Smooth muscle cell (in vitro differentiated cells): ENCODE results near the gene TTC7B. TPM values are rescaled to one million over a fixed set of nuclear protein-coding genes. Genes with fewer than 3 reads are reported as not detected.

Experiments
- DNase-seq: peaks from one replicate; lab custom pipeline; 2025; ENCODE audit not compliant: unreplicated experiment; lab: John Stamatoyannopoulos, UW
- H2AFZ ChIP-seq: fragments of 200-600 bp; sonication (generic); 2 replicates; pipeline ENCODE4 v1.6.0; 2016; ENCODE audit warnings: antibody characterized with exemption, low read depth, mild to moderate bottlenecking
- H3F3A ChIP-seq: fragments of 200-600 bp; sonication (generic); 2 replicates; pipeline ENCODE4 v1.6.0; 2017; ENCODE audit warnings: antibody characterized with exemption, low read depth
- H3K27ac ChIP-seq: fragments of 200-600 bp; sonication (generic); 2 replicates; pipeline ENCODE4 v1.5.1; 2016; ENCODE audit warnings: low read depth, mild to moderate bottlenecking
- H3K27me3 ChIP-seq: fragments of 200-600 bp; sonication (generic); 2 replicates; pipeline ENCODE4 v1.6.1; 2016; ENCODE audit warnings: low read depth, mild to moderate bottlenecking
- H3K36me3 ChIP-seq: fragments of 200-600 bp; sonication (generic); 2 replicates; pipeline ENCODE4 v1.5.1; 2016; ENCODE audit warnings: low read depth
- H3K4me1 ChIP-seq: fragments of 200-600 bp; sonication (generic); 2 replicates; pipeline ENCODE4 v1.5.1; 2016; ENCODE audit warnings: low read depth
- H3K4me2 ChIP-seq: fragments of 200-600 bp; sonication (generic); 2 replicates; pipeline ENCODE4 v1.6.0; 2016; ENCODE audit warnings: mild to moderate bottlenecking
- H3K4me3 ChIP-seq: fragments of 200-600 bp; sonication (generic); 2 replicates; pipeline ENCODE4 v1.5.1; 2016; ENCODE audit warnings: mild to moderate bottlenecking
- H3K79me2 ChIP-seq: fragments of 200-600 bp; sonication (generic); 2 replicates; pipeline ENCODE4 v1.6.0; 2016; ENCODE audit warnings: low read depth, mild to moderate bottlenecking
- H3K9ac ChIP-seq: fragments of 200-600 bp; sonication (generic); 2 replicates; pipeline ENCODE4 v1.6.0; 2016; ENCODE audit warnings: low read depth
- H3K9me3 ChIP-seq: fragments of 200-600 bp; sonication (generic); replicated peaks from 2 replicates; pipeline ENCODE4 v1.5.1; 2016; ENCODE audit warnings: low read depth
- H4K20me1 ChIP-seq: fragments of 200-600 bp; sonication (generic); 2 replicates; pipeline ENCODE4 v1.6.0; 2016; ENCODE audit warnings: low read depth
- WGBS: methylation state at CpG from one replicate; pipeline ENCODE4 v1.1.7; 2016; ENCODE audit warnings: low lambda C conversion rate; 5-methylcytosine and 5-hydroxymethylcytosine counted together
- polyA plus RNA-seq: library from polyadenylated mRNA; unstranded; fragments of >200 nt; fragmentation: Nextera tagmentation; extraction: Ambion mirVana; gene quantifications from 2 replicates; pipeline ENCODE4 v1.2.1, GENCODE V29; 2016
- total RNA-seq: library from RNA; depleted of rRNA; stranded (reverse); fragments of >200 nt; gene quantifications from 2 replicates; pipeline ENCODE4 v1.2.3, GENCODE V29; 2014
- TF ChIP-seq, protein P1 (sequence below): fragments of 200-600 bp; sonication (generic); IDR thresholded peaks from 2 replicates; pipeline ENCODE4 v1.5.1; 2017; ENCODE audit warnings: borderline replicate concordance, mild to moderate bottlenecking, antibody characterized with exemption; ENCODE audit not compliant: insufficient read depth, poor library complexity, severe bottlenecking

Gene TTC7B
- total and polyA plus RNA-seq, 2 experiments from 2014 or later, result 22.1 to 54.1 TPM

DNA sequence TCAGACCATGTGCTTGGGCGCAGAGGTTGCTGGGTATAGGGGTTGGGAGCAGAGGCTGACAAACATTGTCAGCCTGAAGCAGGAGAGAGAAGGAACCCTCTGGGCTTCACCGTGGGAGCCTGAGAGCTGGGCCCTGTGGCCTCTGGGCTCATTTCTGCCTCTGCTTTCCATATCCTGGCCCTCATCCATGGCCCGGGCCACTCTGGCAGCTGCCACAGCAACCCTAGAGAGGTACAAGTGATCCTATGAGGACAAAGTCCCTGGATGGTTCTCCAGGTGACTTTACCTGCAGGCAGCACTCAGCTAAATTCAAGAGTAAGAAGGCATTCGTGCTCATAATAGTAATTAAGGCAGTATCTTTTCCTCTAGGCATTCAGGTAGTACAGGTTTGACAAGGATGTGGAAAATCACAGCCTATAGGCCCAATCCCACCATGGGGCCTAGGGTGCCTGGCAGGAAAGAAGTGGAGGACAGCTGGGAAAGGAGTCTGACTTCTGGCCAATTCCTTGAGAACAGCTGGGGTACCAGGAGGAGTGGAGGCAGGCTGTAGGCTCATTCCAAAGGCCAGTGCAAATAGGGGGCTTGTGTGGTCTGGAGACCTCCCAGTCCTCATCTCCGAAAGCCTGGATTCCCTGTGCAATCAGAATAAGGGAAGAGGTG is 3.6 kb upstream of the TTC7B start:
- H2AFZ ChIP-seq, result no peak overlapping the region
- peaks cover 4% of the 10 kb centered on the region for H3K9me3 ChIP-seq
- H3K4me3 ChIP-seq, result no peak overlapping the region
- H3K36me3 ChIP-seq, result no peaks in the 10 kb centered on the region
- no peaks in the 10 kb centered on the region for H3K27me3 ChIP-seq
- no peak overlapping the region for H3K9ac ChIP-seq
- TF ChIP-seq, protein P1, sequence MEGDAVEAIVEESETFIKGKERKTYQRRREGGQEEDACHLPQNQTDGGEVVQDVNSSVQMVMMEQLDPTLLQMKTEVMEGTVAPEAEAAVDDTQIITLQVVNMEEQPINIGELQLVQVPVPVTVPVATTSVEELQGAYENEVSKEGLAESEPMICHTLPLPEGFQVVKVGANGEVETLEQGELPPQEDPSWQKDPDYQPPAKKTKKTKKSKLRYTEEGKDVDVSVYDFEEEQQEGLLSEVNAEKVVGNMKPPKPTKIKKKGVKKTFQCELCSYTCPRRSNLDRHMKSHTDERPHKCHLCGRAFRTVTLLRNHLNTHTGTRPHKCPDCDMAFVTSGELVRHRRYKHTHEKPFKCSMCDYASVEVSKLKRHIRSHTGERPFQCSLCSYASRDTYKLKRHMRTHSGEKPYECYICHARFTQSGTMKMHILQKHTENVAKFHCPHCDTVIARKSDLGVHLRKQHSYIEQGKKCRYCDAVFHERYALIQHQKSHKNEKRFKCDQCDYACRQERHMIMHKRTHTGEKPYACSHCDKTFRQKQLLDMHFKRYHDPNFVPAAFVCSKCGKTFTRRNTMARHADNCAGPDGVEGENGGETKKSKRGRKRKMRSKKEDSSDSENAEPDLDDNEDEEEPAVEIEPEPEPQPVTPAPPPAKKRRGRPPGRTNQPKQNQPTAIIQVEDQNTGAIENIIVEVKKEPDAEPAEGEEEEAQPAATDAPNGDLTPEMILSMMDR, result no peak
- H3K27ac ChIP-seq, result no peak overlapping the region
- H3K4me1 ChIP-seq, result peaks cover 5% of the 10 kb centered on the region
- WGBS, result 82% methylated on average over 5 of the region's 5 CpGs
- H3K79me2 ChIP-seq, result peaks cover 3% of the 10 kb centered on the region
- H3F3A ChIP-seq, result no peaks in the 10 kb centered on the region
- H3K4me2 ChIP-seq, result no peak overlapping the region
- DNase-seq, result no peak
- H4K20me1 ChIP-seq, result no peaks in the 10 kb centered on the region

DNA sequence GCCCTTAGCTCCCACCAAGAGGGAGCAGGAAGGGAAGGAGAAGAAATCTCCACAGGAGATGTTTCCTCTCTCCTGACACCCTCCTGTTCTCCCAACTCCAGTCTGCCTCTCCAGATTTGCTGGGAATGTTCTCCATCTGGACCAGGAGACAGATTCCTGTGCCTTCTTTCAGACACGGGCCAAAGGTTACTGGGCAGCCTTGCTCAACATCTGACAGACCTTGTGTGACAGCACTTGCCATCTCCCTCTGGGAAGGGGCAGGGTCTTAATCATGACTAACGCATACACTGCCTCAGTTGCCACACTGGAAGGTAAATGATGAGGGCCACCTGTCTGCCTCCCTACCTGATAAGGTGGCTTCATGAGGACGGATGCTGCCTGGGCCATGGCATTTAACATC is 2.5 kb upstream of the TTC7B start:
- Histone ChIP-seq H3F3A (no peaks in the 10 kb centered on the region), H3K9me3 (no peaks in the 10 kb centered on the region), H3K4me1 (peaks cover 5% of the 10 kb centered on the region), H3K36me3 (no peaks in the 10 kb centered on the region), H3K4me2 (no peak overlapping the region), H4K20me1 (peaks cover 8% of the 10 kb centered on the region), H3K79me2 (peaks cover 11% of the 10 kb centered on the region), H3K4me3 (no peak overlapping the region), H3K27ac (no peak overlapping the region), H3K9ac (no peak overlapping the region), H3K27me3 (no peaks in the 10 kb centered on the region), H2AFZ (no peak overlapping the region)
- 96% methylated on average over 3 of the region's 3 CpGs for WGBS
- TF ChIP-seq, protein P1, result no peak
- DNase-seq, result no peak

DNA sequence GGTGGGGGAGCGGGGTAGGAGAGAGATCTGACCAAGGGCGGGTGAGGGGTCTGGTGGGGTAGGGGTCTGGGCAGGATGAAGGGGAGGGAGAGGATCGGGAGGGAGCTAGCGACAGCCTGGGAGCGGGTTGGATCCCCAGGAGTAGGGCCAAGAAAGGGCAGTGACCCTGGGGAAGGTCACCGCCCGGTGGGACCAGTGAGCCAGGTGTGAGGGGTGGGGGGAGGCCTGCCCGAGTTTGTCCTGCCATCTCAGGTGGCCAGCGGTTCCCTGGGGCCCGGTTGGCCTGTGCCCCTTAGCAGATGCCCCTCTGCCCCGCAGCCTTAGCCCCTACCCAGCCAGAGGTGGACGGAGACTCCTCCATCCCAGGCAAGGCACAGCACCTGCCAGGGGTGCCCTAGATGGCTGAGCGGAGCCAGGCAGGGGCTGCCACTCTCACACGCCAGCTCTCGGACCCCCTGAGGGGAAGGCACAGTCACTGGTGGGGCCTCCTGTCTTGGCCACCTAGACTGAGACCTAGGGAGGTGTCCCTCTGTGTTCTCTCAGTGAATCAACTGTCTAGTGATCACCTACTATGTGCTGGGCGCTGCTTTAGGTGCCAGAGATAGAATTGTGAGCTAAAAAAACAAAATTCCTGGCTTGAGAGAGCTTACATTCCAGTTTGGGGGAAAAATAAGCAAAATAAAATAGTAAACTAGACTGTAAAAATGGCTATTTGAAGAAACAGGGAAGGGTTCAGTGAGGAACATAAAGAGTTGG is 629 bp upstream of the TTC7B start:
- H3K9ac ChIP-seq, result no peak overlapping the region

More for the DNA sequence above, 629 bp upstream of the TTC7B start:
- Histone ChIP-seq H3K79me2 (peaks cover 22% of the 10 kb centered on the region), H3K36me3 (no peaks in the 10 kb centered on the region), H3K27ac (no peak overlapping the region), H4K20me1 (peaks cover 12% of the 10 kb centered on the region), H3K4me3 (peak overlapping the region; percentile 32), H3F3A (no peaks in the 10 kb centered on the region), H3K4me1 (peaks cover 5% of the 10 kb centered on the region), H3K4me2 (peak overlapping the region; percentile 67), H2AFZ (peak overlapping the region; percentile 43), H3K27me3 (no peaks in the 10 kb centered on the region), H3K9me3 (no peaks in the 10 kb centered on the region)
- WGBS, result 75% methylated on average over 10 of the region's 16 CpGs
- TF ChIP-seq, protein P1, result peak; percentile 0
- no peak for DNase-seq
